Astrocyte of the cerebellum (primary cell): Measurements from ENCODE around the gene POLE4.

ENCODE experiments used
- DNase-seq: peaks from one replicate; pipeline ENCODE4 v3.0.0-alpha.2; 2011; ENCODE audit warnings: low read depth
- H3K4me3 ChIP-seq: 2 replicates; pipeline ENCODE4 v1.5.1; 2011; ENCODE audit warnings: mild to moderate bottlenecking, low read depth, low read length, moderate library complexity
- in situ Hi-C: cut with HindIII; loops from 2 replicates; pipeline ENCODE4 v1.10.0; 2017; ENCODE audit warnings: low sequenced_read_pairs
- TF ChIP-seq, protein P1 (sequence below): IDR thresholded peaks from 2 replicates; pipeline ENCODE4 v1.5.1; 2012; ENCODE audit warnings: low read length, low read depth, moderate library complexity, mild to moderate bottlenecking; ENCODE audit errors: missing control alignments

POLE4 gene

DNA sequence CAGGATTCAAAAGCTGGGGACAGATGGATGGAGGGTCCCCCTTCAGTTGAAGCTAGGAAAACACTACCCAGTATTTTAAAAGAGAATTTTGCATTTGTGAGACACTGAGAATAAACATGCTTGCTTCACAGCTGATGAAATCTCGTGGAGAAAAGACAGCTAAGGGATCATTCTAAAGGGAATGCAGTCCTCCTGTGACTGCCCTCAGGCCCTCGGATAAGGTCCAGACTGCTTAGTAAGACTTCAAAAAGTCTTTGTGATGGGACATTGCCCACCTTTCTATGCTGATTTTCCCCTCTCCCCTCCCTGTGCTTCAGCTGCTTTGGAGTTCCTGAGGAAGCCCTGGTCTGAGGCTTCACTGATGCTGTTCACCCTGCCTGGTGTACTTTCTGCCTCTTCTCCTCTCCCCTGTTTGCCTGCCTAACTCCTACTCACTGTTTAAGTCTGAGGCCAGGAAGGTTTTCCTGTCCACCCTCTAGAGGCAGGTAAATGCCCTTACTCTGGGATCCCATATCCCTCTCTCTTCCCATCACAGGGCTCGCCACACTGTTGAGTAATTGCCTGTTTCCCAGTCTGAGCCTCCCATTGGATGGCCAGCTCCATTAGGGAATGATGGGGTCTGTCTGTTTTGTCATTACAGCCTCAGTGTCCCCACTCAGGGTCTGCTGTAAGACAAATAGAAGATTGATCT, 26.6 kb downstream of the POLE4 start:
- no peak for DNase-seq
- H3K4me3 ChIP-seq, result no peak overlapping the region
- in situ Hi-C loops, result no loop called here
- TF ChIP-seq, protein P1, sequence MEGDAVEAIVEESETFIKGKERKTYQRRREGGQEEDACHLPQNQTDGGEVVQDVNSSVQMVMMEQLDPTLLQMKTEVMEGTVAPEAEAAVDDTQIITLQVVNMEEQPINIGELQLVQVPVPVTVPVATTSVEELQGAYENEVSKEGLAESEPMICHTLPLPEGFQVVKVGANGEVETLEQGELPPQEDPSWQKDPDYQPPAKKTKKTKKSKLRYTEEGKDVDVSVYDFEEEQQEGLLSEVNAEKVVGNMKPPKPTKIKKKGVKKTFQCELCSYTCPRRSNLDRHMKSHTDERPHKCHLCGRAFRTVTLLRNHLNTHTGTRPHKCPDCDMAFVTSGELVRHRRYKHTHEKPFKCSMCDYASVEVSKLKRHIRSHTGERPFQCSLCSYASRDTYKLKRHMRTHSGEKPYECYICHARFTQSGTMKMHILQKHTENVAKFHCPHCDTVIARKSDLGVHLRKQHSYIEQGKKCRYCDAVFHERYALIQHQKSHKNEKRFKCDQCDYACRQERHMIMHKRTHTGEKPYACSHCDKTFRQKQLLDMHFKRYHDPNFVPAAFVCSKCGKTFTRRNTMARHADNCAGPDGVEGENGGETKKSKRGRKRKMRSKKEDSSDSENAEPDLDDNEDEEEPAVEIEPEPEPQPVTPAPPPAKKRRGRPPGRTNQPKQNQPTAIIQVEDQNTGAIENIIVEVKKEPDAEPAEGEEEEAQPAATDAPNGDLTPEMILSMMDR, result no peak

DNA sequence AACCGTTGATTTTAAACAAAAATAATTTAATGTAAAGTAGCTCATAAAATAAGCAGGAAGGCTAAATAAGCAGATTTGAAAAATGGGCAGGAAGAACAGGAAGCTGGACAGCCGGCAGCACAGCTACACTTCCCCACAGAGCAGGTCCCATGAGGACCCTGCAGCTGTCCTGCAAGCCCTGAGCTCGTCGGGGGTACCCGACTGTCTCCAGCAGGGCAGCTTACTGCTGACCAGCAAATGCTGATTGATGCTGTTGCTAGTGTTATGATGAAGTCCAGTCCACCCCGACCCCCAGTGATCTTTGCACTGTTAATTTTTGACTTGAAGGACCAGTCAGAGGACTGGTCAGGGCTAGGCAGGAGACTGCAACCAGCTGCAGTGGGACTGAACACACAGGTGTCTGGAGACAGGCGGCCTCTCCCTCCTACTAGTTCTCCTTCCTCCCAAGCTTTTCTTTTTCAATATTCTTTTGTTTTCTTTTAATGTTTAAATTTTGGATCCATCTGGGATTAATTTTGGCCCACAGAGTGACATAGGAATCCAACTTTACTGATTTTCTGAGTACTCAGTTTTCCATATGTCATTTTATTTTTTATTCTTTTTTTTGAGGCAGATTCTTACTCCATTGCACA, 27.7 kb downstream of the POLE4 start:
- no peak overlapping the region for H3K4me3 ChIP-seq
- DNase-seq, result no peak
- in situ Hi-C loops, result no loop called here
- TF ChIP-seq, protein P1, result no peak

DNA sequence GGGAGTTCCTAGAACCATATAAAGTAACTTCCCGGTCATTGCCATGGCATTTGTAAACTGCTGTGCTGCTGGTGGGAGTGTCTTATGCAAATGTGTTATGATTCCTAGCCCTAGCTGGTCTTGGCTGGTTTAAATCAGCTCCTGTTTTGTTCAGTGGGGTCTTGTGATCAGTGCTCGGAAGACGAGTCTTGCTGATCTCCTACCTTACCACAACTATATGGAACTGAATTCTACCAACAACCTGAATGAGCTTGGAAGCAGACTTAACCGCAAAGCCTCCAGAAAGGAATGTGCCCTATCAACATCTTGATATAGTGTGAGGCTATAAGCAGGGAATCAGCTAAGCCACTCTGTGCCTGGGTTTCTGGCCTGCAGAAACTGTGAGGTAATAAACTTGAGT, 33.5 kb downstream of the POLE4 start:
- no peak for DNase-seq
- TF ChIP-seq, protein P1, result no peak
- no peak overlapping the region for H3K4me3 ChIP-seq
- in situ Hi-C loops, result no loop called here

DNA sequence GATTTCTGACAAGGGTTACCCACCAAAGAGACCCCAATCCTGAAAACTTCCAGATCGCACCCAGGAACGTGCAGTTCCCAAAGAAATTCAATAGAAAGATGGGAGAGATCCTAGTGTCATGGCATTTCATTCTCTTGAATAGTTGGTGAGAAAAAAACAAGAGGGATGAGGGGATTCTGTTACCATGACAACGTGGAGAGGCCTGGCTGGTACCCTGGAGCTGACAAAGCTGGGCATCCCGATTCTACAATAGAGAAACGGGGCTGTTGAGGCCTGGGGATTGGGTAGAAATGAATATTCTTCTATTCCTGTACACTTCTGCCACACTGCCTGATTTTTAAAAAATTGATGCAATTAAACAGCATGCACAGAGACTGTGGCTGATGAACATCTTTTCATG, 41.0 kb downstream of the POLE4 start:
- H3K4me3 ChIP-seq, result no peak overlapping the region
- TF ChIP-seq, protein P1, result no peak
- no peak for DNase-seq
- in situ Hi-C loops, result no loop called here

DNA sequence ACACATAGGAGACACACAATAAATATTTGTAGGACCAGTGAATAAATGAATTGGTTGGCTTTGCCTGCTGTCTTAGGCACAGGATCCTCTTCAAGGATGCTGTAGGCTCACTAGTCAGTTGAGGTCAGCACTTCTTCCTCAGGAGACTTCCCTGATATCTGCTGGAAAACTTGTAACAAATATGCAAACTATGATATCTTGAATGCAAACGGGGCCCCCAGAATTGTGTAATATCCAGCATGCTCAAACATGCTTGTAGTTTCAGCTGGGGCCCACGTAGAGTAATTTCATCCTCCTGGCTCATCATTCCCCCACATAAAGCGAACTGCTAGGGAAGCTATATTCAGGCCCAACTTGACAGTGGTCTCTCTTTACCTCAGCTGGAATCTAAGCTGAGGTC, 43.6 kb downstream of the POLE4 start:
- TF ChIP-seq, protein P1, result no peak
- no peak for DNase-seq
- in situ Hi-C loops, result no loop called here
- no peak overlapping the region for H3K4me3 ChIP-seq

DNA sequence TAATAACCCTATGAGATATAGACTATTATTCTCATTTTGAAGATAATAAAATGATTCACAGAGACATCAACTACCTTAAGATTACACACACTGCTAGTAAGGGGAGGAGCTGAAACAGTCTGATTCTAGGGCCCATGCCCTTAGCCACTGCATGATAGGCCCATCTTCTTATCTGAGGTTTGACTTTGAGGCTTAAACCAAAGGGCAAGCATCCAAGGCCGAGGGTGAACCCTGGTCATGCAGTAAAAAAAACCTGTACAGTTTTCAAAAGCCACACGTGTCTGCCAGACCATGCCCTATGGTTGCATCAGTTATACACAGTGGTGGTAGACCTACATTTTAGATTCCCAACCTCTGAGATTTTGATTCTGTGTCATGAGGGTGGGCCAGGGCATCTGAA, 44.8 kb downstream of the POLE4 start:
- TF ChIP-seq, protein P1, result no peak
- DNase-seq, result no peak
- in situ Hi-C loops, result no loop called here
- H3K4me3 ChIP-seq, result no peak overlapping the region

DNA sequence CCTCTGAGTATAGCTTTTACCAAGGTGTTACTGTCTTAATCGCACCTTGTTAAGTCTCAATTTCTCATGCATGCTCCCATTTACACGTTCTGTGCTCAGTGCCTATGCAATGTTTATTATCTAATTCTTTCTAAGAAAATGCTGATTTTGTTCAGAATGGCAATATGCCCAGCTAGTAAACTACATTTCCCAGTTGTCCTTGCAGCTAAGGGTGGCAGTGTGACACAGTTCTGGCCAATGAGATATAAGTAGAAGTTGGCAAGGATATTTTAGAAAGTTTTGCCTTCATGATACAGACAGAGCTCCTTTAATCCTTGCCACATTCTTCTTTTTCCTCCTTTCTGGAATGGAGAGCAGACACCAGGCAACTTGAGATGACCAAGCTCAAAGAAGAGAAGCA, 45.3 kb downstream of the POLE4 start:
- in situ Hi-C loops, result no loop called here

More for the DNA sequence above, 45.3 kb downstream of the POLE4 start:
- DNase-seq, result no peak
- H3K4me3 ChIP-seq, result no peak overlapping the region
- TF ChIP-seq, protein P1, result no peak
